ENCODE measurements around the gene NIN.
"Not testable (repeated sequence)": the region's sequence is repeated elsewhere in the genome, so short reads cannot be mapped to it uniquely, and the experiment has no call there.

NIN gene

DNA sequence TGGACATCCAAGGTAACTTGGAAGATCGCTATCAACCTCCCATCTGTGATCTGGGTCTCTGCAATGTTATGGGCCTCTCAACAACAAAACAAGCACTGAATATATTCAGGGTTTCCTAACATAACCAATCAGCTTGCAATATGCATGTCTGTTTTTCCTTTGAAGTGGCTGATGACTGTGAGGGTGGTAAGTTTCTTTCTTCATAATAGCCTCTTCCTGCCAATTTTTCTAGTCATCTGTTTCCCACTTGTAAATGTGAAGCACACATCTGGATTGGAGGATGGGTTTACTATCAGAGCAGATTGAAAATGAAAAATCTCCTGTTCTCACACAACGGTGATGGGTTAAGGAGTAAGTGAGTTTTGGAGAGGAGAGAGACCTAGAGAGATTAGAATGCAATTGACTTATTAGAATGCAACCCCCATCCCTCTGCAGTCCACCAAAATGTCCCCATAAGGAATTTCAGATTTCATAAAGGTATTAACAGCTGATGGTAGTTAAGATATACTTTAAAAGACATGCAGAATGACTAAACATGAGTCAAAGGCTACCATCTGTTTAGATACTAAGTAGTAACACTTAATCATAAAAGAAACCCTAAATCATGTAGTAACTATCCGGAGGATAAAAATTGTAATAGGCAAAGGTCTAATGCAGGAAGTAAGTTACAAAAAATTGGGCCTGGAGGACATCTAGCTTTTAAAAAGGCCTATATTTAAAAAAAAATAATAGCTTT lies 104.4 kb downstream of the NIN start:
- Histone ChIP-seq H3K4me3 (ENCODE audit: low read length) (no peak overlapping the region), H3K4me1 (ENCODE audit: control insufficient read depth, insufficient read depth, low read length) (no peaks in the 10 kb centered on the region), H3K27ac (ENCODE audit: low read depth, low read length) (no peak overlapping the region), H3K36me3 (ENCODE audit: control insufficient read depth, insufficient read depth, low read length) (peaks cover 27% of the 10 kb centered on the region), H3K27me3 (ENCODE audit: control insufficient read depth, insufficient read depth, low read length) (no peaks in the 10 kb centered on the region), H3K9ac (ENCODE audit: low read length) (no peak overlapping the region)

GRCh38 chr14:50725761-50726160 lies 105.2 kb downstream of the NIN start:
- Histone ChIP-seq H3K4me1 (ENCODE audit: control insufficient read depth, insufficient read depth, low read length) (no peaks in the 10 kb centered on the region), H3K27ac (ENCODE audit: low read depth, low read length) (no peak overlapping the region), H3K4me3 (ENCODE audit: low read length) (no peak overlapping the region), H3K36me3 (ENCODE audit: control insufficient read depth, insufficient read depth, low read length) (peaks cover 27% of the 10 kb centered on the region), H3K27me3 (ENCODE audit: control insufficient read depth, insufficient read depth, low read length) (no peaks in the 10 kb centered on the region), H3K9ac (ENCODE audit: low read length) (no peak overlapping the region)

DNA sequence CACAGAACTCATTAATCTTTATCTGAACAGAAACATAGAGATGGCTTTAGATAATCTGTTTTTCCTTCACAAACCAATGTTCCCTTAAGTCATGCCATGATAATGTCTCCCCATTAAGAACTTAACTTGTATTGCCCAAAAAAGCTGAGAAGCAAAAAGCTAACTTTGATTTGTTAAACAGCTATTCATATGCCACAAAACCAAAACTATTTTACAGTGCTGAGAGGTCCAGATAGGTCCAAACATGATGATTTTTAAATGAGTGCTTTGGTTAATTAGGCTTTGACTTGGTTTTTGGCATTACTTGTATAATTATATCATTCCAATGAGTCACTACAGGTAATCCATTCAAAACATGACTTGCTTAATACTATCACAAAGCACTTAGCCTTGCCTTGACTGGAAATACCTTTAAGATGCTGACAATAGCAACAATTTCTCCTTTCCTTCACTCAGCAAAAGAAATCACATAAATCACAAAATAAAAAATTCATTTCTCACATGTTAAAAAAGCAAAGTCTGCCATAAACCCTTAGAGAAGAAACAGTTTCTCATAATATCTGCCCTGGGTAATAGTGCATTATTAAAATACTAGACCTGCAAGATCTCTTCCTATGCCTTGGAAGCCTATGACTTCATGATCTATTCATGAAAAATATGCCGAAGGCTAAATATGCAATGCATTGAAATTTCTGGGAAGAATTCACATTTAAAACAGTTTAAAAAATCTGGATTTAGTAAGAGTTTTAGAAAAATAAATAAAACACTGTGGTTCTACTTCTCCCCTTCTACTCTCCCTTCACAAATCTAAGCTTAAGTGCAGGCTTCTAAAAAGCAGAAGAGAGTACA lies 110.8 kb downstream of the NIN start:
- Histone ChIP-seq H3K27ac (ENCODE audit: low read depth, low read length) (no peak overlapping the region), H3K27me3 (ENCODE audit: control insufficient read depth, insufficient read depth, low read length) (no peaks in the 10 kb centered on the region), H3K4me3 (ENCODE audit: low read length) (no peak overlapping the region), H3K36me3 (ENCODE audit: control insufficient read depth, insufficient read depth, low read length) (peaks cover 11% of the 10 kb centered on the region), H3K4me1 (ENCODE audit: control insufficient read depth, insufficient read depth, low read length) (no peaks in the 10 kb centered on the region), H3K9ac (ENCODE audit: low read length) (no peak overlapping the region)

GRCh38 chr14:50718949-50719348 lies 112.0 kb downstream of the NIN start:
- Histone ChIP-seq H3K4me1 (ENCODE audit: control insufficient read depth, insufficient read depth, low read length) (no peaks in the 10 kb centered on the region), H3K27me3 (ENCODE audit: control insufficient read depth, insufficient read depth, low read length) (no peaks in the 10 kb centered on the region), H3K36me3 (ENCODE audit: control insufficient read depth, insufficient read depth, low read length) (peaks cover 2% of the 10 kb centered on the region), H3K27ac (ENCODE audit: low read depth, low read length) (no peak overlapping the region), H3K9ac (ENCODE audit: low read length) (no peak overlapping the region), H3K4me3 (ENCODE audit: low read length) (no peak overlapping the region)

DNA sequence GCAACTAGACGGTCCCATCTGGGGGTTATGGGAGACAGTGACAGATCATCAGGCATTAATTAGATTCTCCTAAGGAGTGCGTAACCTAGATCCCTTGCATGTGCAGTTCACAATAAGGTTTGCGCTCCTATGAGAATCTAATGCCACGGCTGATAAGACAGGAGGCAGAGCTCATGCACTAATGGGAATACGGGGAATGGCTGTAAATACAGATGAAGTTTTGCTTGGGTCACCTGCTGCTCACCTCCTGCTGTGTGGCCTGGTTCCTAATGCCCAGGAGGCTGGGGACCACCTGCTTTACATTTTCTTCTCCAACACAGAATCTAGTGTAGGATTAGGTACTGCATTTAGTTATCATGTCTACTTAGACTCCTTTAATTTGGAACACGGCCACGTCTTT lies 113.2 kb downstream of the NIN start:
- Histone ChIP-seq H3K4me1 (ENCODE audit: control insufficient read depth, insufficient read depth, low read length) (no peaks in the 10 kb centered on the region), H3K4me3 (ENCODE audit: low read length) (no peak overlapping the region), H3K36me3 (ENCODE audit: control insufficient read depth, insufficient read depth, low read length) (peaks cover 2% of the 10 kb centered on the region), H3K27ac (ENCODE audit: low read depth, low read length) (no peak overlapping the region), H3K9ac (ENCODE audit: low read length) (no peak overlapping the region), H3K27me3 (ENCODE audit: control insufficient read depth, insufficient read depth, low read length) (no peaks in the 10 kb centered on the region)

- Histone ChIP-seq H3K27me3 (ENCODE audit: control insufficient read depth, insufficient read depth, low read length) (no peaks in the 10 kb centered on the region), H3K4me1 (ENCODE audit: control insufficient read depth, insufficient read depth, low read length) (no peaks in the 10 kb centered on the region), H3K27ac (ENCODE audit: low read depth, low read length) (no peak overlapping the region), H3K9ac (ENCODE audit: low read length) (no peak overlapping the region), H3K36me3 (ENCODE audit: control insufficient read depth, insufficient read depth, low read length) (no peaks in the 10 kb centered on the region), H3K4me3 (ENCODE audit: low read length) (no peak overlapping the region)
These were observed 116.4 kb downstream of the NIN start for GRCh38 chr14:50714450-50715073.

GRCh38 chr14:50711043-50711442 lies 119.9 kb downstream of the NIN start:
- no peaks in the 10 kb centered on the region for H3K27me3 ChIP-seq (ENCODE audit: control insufficient read depth, insufficient read depth, low read length)
- no peaks in the 10 kb centered on the region for H3K4me1 ChIP-seq (ENCODE audit: control insufficient read depth, insufficient read depth, low read length)
- H3K9ac ChIP-seq (ENCODE audit: low read length), result no peak overlapping the region
- H3K4me3 ChIP-seq (ENCODE audit: low read length), result no peak overlapping the region
- no peak overlapping the region for H3K27ac ChIP-seq (ENCODE audit: low read depth, low read length)
- no peaks in the 10 kb centered on the region for H3K36me3 ChIP-seq (ENCODE audit: control insufficient read depth, insufficient read depth, low read length)

DNA sequence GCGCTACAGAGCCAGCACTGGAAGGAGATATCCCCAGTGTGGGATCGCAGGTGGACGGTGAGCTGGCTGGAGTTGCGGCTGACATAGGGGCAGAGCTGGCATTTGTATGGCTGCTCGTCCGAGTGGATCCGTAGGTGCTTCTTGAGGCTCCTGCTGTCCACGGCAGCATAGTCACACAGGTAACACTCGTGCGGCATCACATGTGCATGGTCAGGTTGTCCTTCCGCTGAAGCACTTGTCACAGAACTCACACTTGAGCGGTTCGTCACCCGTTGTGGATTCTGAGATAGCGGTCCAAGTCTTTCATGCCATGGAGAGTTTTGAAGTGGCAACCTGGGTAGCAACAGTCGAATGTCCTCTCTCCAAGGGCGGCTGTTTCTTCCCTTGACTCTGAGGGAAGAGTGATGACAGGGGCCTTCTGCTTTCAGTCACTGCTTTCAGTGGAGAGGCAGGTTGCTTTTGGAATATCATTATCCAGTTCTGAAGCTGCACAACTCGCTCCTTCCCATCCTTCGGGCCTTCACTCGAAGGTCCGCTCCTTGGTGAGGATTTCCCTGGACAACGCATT lies 125.9 kb downstream of the NIN start:
- Histone ChIP-seq H3K27me3 (ENCODE audit: control insufficient read depth, insufficient read depth, low read length) (no peaks in the 10 kb centered on the region), H3K27ac (ENCODE audit: low read depth, low read length) (no peak overlapping the region), H3K36me3 (ENCODE audit: control insufficient read depth, insufficient read depth, low read length) (no peaks in the 10 kb centered on the region)

GRCh38 chr14:50704454-50705010 lies 126.4 kb downstream of the NIN start:
- Histone ChIP-seq H3K9ac (ENCODE audit: low read length) (no peak overlapping the region), H3K27me3 (ENCODE audit: control insufficient read depth, insufficient read depth, low read length) (no peaks in the 10 kb centered on the region), H3K36me3 (ENCODE audit: control insufficient read depth, insufficient read depth, low read length) (no peaks in the 10 kb centered on the region), H3K27ac (ENCODE audit: low read depth, low read length) (no peak overlapping the region), H3K4me1 (ENCODE audit: control insufficient read depth, insufficient read depth, low read length) (no peaks in the 10 kb centered on the region), H3K4me3 (ENCODE audit: low read length) (no peak overlapping the region)

More for the DNA sequence above, 125.9 kb downstream of the NIN start:
- H3K4me3 ChIP-seq (ENCODE audit: low read length), result no peak overlapping the region
- no peak overlapping the region for H3K9ac ChIP-seq (ENCODE audit: low read length)
- H3K4me1 ChIP-seq (ENCODE audit: control insufficient read depth, insufficient read depth, low read length), result no peaks in the 10 kb centered on the region

DNA sequence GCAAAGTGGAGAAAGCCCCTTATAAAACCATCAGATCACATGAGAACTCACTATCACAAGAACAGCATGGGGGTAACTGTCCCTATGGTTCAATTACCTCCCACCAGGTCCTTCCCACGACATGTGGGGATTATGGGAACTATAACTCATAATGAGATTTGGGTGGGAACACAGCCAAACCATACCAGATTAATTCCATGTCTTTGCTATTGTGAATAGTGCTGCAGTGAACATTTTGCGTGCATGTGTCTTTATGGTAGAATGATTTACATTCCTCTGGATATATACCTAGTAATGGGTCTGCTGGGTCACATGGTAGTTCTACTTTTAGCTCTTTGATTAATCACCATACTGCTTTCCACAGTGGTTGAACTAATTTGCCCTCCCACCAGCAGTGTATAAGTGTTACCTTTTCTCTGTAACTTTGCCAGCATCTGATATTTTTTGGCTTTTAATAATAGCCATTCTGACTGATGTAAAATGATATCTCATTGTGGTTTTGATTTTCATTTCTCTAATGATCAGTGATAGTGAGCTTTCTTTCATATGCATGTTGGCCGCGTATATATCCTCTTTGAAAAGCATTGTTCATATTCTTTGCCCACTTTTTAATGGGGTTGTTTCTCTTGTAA lies 133.2 kb downstream of the NIN start:
- H3K9ac ChIP-seq (ENCODE audit: low read length), result no peak overlapping the region
- H3K27ac ChIP-seq (ENCODE audit: low read depth, low read length), result no peak overlapping the region
- no peaks in the 10 kb centered on the region for H3K4me1 ChIP-seq (ENCODE audit: control insufficient read depth, insufficient read depth, low read length)
- H3K36me3 ChIP-seq (ENCODE audit: control insufficient read depth, insufficient read depth, low read length), result no peaks in the 10 kb centered on the region
- no peaks in the 10 kb centered on the region for H3K27me3 ChIP-seq (ENCODE audit: control insufficient read depth, insufficient read depth, low read length)
- no peak overlapping the region for H3K4me3 ChIP-seq (ENCODE audit: low read length)

DNA sequence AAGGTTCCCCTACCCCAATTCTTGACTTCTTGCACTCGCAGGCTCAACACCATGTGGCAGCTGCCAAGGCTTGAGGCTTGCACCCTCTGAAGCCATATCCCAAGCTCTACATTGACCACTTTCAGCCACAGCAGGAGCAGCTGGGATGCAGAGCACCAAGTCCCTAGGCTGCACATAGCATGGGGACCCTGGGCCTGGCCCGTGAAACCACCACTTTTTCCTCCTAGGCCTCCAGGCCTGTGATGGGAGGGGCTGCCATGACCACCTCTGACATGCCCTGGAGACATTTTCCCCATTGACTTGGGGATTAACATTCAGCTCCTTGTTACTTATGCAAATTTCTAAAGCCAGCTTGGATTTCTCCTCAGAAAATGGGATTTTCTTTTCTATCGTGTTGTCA lies 136.7 kb downstream of the NIN start:
- H3K36me3 ChIP-seq (ENCODE audit: control insufficient read depth, insufficient read depth, low read length); H3K9ac ChIP-seq (ENCODE audit: low read length); H3K4me1 ChIP-seq (ENCODE audit: control insufficient read depth, insufficient read depth, low read length); H3K27me3 ChIP-seq (ENCODE audit: control insufficient read depth, insufficient read depth, low read length); H3K27ac ChIP-seq (ENCODE audit: low read depth, low read length); H3K4me3 ChIP-seq (ENCODE audit: low read length): not testable (repeated sequence)

DNA sequence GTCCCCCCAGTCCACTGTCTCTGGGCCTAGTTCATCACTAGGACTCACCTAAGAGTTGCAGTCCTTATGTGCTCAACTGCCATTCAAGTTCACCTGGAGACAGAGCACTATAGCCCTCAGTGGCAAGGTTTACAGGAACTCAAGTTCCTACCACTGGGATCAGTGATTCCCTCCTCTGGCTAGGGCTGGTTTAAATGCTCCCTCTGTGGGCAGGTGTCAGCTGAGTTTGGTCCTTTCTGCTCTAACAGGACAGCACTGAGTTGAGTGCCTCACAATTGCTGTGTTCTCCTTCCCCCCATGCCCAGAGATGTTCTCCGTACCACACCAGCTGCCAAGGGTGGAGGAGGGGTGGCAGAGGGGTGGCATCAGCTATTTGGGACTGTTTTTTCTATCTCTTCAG lies 142.1 kb downstream of the NIN start:
- Histone ChIP-seq H3K9ac (ENCODE audit: low read length) (no peak overlapping the region), H3K27me3 (ENCODE audit: control insufficient read depth, insufficient read depth, low read length) (no peaks in the 10 kb centered on the region), H3K4me3 (ENCODE audit: low read length) (no peak overlapping the region), H3K27ac (ENCODE audit: low read depth, low read length) (no peak overlapping the region), H3K36me3 (ENCODE audit: control insufficient read depth, insufficient read depth, low read length) (no peaks in the 10 kb centered on the region), H3K4me1 (ENCODE audit: control insufficient read depth, insufficient read depth, low read length) (no peaks in the 10 kb centered on the region)

All from rectal smooth muscle tissue (tissue), 1 donor.